ENCODE data around the gene AP3M1.

AP3M1 gene

DNA sequence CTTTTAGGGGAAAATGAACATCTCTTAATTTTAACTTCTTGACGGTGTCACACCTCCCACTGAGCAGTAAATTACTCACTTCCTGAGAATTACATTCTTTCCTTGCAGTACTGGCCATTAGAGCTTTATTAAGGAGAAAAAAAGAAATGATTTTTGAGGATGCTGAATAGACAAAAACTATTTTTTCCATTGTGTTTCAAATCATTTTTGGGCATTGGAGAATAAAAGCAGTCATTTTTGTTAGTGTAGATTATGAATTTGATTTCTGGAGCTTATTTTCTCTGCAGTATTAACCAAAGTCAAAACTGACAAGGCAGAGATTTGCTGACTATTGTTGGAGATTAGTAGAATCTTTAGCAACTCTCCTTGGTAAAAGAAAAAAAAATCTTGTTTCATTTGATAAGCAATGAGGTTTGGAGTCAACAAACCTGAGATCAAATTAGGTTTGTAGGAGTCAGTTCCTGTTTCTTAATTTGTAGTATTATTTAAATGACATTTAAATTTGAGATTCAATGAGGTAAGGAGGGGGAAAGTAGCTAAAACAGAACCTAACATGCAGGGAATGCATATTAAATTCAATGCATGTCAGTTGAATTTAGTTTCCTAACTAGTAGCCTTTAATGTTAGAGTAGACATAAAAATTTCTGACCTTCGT lies 70.6 kb downstream of the AP3M1 start:
- DNase-seq = no peak

DNA sequence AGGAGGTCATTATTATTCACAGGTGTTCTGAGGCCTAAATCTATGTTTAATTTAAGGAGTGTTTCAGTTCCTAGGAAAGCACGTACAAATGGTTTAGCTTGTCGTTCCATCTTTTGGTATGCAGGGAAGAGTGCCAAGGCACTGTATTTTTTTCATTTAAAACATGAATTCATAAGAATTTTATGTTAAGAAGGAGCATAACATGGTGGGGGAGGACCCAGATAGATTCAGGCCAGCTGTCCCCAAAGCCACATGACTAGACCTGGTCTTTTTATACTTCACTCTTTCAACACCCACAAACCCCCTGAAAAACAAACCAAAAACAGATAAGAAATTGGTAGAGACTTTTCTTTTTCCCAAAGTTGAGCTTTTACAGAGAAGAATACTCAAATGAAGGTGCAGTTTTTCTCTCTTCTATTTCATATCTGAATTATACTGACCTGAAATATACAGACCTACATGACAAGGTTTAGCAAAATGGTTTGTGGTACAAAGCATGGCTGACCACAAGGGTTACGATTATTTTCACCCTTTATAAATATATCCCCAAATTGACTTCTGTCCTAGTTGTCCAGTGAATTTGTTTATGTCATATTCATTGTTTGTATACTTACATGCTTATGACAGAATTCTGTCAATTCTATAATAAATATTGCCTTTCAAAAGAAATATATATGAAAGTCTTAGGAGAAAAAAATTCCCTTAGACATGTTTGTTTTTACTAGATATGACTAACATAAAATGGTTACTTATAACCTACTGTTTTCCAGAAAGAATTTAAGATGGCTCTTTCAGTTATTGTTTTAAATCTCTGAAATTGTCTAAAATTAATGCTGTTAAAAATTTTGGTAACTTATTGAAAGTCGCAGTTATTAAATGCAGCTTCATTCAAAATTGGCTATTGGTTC lies 71.3 kb downstream of the AP3M1 start:
- DNase-seq = no peak

- no peak for DNase-seq
Measured at GRCh38 chr10:74078037-74078436, 72.6 kb downstream of the AP3M1 start.

- DNase-seq = no peak
Measured at GRCh38 chr10:74077416-74077815, 73.2 kb downstream of the AP3M1 start.

DNA sequence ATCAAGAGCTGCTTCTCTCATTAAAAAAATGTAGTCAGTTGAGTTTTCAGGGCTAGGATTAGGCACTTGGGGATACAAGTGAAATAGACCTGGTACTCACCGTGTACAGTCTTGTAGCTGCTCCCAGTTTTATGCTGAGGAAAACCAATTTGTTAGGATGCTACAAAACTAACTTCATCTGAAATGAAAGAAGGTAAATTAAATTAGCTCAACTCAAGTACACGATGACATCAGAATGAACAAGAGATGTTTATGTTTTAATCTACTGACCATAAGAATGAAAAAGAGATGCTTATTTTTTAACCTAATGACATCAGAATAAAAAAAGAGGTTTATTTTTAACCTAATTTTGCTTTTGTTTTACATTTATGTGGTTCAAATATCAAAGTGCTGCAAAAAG lies 73.7 kb downstream of the AP3M1 start:
- DNase-seq = no peak

GRCh38 chr10:74075906-74076305 lies 74.7 kb downstream of the AP3M1 start:
- no peak for DNase-seq

- DNase-seq = no peak
Measured at GRCh38 chr10:74072503-74072902, 78.1 kb downstream of the AP3M1 start.

GRCh38 chr10:74071157-74071556 lies 79.5 kb downstream of the AP3M1 start:
- DNase-seq = no peak
